NB4 (cell line): Measurements from ENCODE around the gene FEM1B.

ENCODE experiments used
- DNase-seq: peaks from one replicate; pipeline ENCODE4 v3.0.0; 2010; ENCODE audit warnings: low read depth
- H3K4me3 ChIP-seq: one replicate; pipeline ENCODE4 v1.5.1; 2011; ENCODE audit warnings: mild to moderate bottlenecking, low read depth, low read length, moderate library complexity
- CTCF ChIP-seq: IDR thresholded peaks from one replicate; pipeline ENCODE4 v1.5.1; 2012; ENCODE audit warnings: low read depth, low read length
- MAX ChIP-seq: IDR thresholded peaks from 2 replicates; pipeline ENCODE4 v1.6.1; 2011; ENCODE audit warnings: low read depth, low read length
- MYC ChIP-seq: IDR thresholded peaks from 2 replicates; pipeline ENCODE4 v1.6.1; 2011; ENCODE audit warnings: low read depth, low read length
- POLR2A ChIP-seq: IDR thresholded peaks from 2 replicates; pipeline ENCODE4 v1.6.1; 2011; ENCODE audit warnings: mild to moderate bottlenecking; ENCODE audit not compliant: insufficient read length; ENCODE audit errors: extremely low read depth

Gene FEM1B

GRCh38 chr15:68279779-68280753, 2.5 kb downstream of the FEM1B start:
- peak overlapping the region; percentile 96 for H3K4me3 ChIP-seq
- TF ChIP-seq MYC (no peak), MAX (no peak), CTCF (no peak), POLR2A (no peak)
- DNase-seq: no peak

- peak overlapping the region; percentile 96 for H3K4me3 ChIP-seq
- no peak for DNase-seq
- TF ChIP-seq POLR2A (no peak), MAX (peak; percentile 46; the same call in 1 of the 2 replicates)
Measured at GRCh38 chr15:68281008-68281407, 3.5 kb downstream of the FEM1B start.

- no peak overlapping the region for H3K4me3 ChIP-seq
- TF ChIP-seq POLR2A (no peak), MAX (no peak), CTCF (no peak), MYC (no peak)
- no peak for DNase-seq
Measured at GRCh38 chr15:68283401-68283800, 5.9 kb downstream of the FEM1B start.

GRCh38 chr15:68284616-68285258, 7.2 kb downstream of the FEM1B start:
- no peak for DNase-seq
- H3K4me3 ChIP-seq: no peak overlapping the region
- TF ChIP-seq POLR2A (no peak), MYC (no peak), CTCF (no peak), MAX (no peak)

GRCh38 chr15:68285259-68285980, 7.9 kb downstream of the FEM1B start:
- TF ChIP-seq MYC: peak; percentile 57; the same call in 1 of the 2 replicates
- no peak for TF ChIP-seq POLR2A
- peak; percentile 40; the same call in 1 of the 2 replicates for TF ChIP-seq MAX
- TF ChIP-seq CTCF: no peak
- H3K4me3 ChIP-seq: no peak overlapping the region
- DNase-seq: peak; percentile 79
